Inferior parietal cortex (tissue), 1 donor: ENCODE data around the gene ATP5ME.
"Not testable (repeated sequence)": the region's sequence is repeated elsewhere in the genome, so short reads cannot be mapped to it uniquely, and the experiment has no call there.

ENCODE experiments used
- DNase-seq: peaks from one replicate; pipeline ENCODE4 v3.0.0-alpha.2; 2016; ENCODE audit errors: extremely low spot score

The ATP5ME gene

DNA sequence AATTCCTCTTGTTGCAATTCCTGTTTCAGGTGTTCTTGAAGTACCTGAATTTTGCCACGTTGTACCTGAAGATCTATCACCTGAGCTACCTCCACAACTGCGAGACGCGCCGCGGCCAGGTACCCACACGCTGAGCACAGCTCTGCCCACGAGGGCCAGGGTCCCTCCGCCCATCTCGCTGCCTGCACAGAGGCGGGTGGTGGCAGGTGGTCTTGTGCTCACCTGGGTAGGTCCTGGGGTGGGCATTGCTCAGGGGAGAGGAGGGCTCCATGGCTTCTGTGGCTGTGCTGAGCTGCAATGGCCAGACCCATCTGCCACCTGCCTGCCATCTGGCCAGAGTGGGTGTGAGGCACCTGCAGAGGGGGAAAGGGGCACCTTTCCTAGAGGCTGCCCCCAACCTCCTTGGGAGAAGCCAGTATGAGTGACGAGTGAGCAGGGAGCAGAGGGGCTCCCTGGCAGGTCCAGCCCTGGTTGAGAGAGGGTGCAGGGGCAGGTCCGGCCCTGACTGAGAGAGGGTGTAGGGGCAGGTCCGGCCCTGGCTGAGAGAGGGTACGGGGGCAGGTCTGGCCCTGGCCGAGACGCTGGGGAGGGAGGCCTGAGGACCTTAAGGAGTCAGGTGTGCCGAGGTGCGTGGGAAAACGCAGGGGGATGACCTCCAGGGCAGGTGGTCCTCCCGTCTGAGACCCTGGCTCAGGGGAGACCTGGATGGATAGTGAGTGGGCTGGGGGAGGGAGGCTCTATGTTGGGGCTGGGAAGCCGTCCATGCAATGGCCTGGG is 38.0 kb downstream of the ATP5ME start:
- DNase-seq: no peak

GRCh38 chr4:635066-635835 is 38.8 kb downstream of the ATP5ME start:
- not testable (repeated sequence) for DNase-seq

DNA sequence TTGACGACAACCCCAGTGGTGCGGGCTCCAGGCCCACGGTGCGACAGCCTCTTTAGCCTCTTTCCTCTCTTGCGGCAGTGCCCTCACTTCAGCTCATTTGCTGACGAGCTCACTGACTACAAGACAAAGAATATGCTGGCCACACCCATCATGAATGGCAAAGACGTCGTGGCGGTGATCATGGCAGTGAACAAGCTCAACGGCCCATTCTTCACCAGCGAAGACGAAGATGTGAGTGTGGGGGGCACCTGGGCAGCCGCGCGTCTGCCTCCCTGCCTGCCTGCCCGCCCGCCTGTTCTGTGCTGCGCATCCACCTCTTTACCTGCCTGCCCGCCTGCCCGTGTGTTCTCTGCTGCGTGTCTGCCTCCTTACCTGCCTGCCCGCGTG is 39.5 kb downstream of the ATP5ME start:
- no peak for DNase-seq

GRCh38 chr4:633976-634598 is 40.0 kb downstream of the ATP5ME start:
- DNase-seq: no peak

DNA sequence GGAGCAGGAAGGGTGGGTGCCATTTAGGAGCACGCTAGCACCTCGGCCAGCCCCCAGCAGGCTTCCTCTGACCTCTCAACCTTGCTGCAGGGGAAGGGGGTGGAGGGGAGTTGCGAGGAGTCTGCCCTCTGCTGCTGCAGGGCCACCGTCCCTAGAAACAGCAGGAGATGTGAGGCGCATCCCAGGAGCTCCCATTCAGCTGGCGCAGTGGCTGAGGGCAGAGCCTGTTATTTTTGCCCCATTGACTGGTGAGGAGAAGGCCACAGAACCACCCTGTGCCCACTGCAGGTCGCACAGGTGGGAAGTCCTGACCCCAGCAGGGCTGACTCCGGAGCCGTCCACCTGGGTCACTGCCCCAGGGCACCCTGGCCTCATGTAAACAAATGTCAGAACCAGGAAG is 40.7 kb downstream of the ATP5ME start:
- DNase-seq: no peak

DNA sequence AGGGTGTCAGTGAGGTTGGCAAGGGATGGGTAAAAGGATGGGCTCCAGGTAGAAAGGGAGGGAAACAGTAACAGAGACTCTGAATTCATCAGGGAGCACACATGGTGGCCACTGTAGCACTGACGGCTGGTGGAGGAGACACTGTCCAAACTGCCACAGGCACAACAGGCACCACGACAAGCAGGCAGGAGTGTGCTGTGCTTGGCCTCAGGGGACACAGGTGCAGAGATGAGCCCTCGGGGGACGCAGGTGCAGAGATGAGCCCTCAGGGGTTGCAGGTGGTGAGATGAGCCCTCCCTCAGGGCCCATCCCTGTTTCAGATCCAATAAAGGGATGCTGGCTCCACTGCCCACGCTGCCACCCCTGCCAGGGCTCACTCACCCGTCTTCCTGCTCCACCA is 41.1 kb downstream of the ATP5ME start:
- no peak for DNase-seq

GRCh38 chr4:632196-632790 is 41.8 kb downstream of the ATP5ME start:
- DNase-seq: no peak

GRCh38 chr4:630656-631055 is 43.4 kb downstream of the ATP5ME start:
- DNase-seq: no peak

GRCh38 chr4:629915-630641 is 44.0 kb downstream of the ATP5ME start:
- no peak for DNase-seq

- DNase-seq: no peak
These were observed 44.5 kb downstream of the ATP5ME start for GRCh38 chr4:629636-629914.

DNA sequence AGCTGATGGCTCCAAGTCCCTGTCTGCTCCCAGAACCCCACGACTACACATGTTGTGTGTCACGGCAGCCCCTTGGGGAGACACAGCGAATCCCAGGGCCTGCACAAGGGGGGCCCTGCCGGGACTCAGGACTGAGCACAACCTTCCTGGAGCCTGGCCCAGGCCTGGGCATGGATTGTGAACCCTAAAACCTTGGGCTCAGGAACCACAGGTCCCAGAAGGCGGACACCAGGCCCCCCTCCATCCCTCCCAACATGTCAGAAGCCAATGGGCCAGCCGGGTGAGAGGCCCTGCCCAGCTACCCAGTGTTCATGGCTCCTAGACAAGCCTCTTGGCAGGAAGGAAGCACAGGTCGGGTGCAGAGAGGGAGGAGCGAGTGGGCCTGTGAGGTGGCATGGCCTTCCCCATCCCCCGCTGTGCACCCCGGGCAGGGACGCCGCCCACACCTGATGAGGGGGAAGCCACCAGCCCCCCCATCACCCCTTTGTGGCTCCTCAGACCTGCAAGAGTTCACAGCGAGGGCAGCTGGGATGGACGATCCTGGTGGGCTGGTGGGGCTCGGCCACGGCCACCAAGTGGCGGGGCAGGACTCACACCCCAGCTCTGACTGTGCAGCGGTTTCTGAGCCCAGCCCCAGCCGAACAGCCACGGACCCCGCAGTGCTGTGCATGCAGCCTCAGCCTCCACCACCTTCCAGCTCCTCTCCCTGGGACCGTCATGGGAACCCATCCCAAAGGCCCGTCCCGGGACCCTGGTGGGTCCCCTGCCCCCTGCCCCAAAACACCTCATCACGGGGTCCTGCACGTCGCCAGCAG is 45.0 kb downstream of the ATP5ME start:
- no peak for DNase-seq

- DNase-seq: no peak
These were observed 45.8 kb downstream of the ATP5ME start for GRCh38 chr4:628311-628741.

GRCh38 chr4:627347-628125 is 46.5 kb downstream of the ATP5ME start:
- no peak for DNase-seq

DNA sequence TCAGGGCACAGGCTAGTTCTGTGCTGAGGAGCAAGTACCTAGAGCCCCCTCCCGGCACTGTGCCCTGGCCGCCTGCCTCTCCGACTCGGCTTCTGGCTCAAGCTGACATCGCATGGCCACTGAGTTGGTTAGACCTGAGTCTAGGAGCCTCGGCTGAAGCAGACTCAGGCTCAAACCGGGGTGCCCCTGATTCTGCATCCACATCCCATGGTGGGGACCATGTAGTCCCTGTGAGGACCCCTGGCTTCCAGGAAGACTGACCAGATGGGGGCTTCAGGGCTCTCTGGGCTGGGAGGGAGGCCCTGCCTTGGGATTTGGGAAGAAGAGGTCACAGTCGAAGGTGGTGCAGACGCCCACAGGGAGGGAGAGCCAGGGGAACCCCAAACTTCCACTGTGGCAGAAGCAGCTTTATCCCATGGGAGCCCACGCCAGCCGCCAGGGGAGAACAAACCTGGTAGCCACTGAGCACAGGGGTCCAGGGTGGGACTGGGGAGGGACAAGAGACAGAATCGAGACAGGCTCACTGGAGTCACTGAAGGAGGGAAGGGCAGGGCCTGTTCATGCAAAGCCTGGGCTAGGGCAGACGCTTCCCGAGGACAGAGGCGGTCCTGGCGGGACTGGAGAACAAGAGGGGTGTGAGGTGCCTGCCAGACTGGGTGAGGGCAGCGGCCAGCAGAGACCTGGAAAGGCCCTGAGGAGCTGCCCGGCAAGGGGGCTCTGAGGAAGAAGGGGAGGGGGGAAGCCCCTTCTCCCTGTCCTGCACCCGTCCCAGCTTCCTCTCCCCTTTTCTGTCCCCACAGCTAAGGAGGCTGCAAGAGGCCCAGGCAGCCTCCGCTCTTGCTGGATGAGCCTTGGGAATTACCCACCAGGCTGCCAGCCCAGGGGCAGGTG is 47.6 kb downstream of the ATP5ME start:
- DNase-seq: no peak

DNA sequence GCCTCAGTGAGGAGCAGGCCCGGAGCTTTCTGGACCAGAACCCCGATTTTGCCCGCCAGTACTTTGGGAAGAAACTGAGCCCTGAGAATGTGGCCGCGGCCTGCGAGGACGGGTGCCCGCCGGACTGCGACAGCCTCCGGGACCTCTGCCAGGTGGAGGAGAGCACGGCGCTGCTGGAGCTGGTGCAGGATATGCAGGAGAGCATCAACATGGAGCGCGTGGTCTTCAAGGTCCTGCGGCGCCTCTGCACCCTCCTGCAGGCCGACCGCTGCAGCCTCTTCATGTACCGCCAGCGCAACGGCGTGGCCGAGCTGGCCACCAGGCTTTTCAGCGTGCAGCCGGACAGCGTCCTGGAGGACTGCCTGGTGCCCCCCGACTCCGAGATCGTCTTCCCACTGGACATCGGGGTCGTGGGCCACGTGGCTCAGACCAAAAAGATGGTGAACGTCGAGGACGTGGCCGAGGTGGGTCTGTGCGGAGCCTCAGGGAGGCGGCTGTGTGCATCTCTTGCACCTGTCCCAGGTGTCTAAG is 48.4 kb downstream of the ATP5ME start:
- no peak for DNase-seq

DNA sequence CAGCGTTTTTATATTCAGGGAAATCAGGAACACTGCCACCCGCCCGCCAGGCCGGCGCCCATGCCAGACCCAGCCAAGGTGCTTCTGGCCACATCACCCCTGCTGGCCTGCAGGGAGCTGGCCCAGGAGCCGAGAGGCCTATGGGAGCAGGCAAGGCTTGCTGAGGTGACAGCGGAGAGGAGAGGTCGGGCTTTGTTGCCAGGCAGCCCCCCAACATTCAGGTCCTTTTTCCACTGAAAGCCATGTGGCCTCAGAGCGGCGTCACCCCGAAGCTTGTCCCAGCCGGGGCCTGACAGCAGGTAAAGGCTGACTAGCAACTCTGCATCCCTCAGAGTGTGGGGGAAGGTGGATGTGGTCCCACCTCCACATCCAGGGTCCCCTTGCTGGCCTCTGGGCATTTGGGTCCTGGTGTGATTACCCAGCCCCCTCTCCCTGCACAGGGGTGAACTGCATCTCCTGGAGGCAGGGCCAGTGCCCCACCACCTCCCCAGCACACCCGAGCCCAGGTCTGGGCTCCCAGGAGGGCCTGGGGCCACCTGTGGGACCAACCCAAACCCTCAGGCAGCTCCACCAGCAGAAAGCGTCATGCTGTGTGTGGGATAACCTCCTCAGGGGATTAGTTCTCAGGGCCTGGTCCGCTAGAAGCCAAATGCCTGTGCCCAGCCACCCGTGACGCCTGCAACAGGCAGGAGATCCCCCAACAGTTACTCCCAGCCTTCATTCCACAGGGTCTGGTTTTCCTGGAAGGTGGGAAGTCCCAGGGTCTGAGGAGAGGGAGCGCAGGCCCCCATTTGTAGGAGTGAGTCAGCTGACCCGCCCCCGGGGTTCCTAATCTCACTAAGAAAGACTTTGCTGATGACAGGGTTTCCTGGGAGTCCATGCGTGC is 49.1 kb downstream of the ATP5ME start, which contains the start of gene PDE6B:
PDE6B (plus strand) TSS at position 869 of the 886 bp plus-strand sequence. CDS start 54 bp downstream, outside the sequence.
- DNase-seq: no peak

- DNase-seq: no peak
These were observed 50.0 kb downstream of the ATP5ME start for GRCh38 chr4:623914-624566.
